Eye (tissue), 1 donor: Measurements from ENCODE around the gene NHSL1.
A peak's percentile ranks its signal among the peaks of the same experiment; 100 is the strongest.

Experiments used
- DNase-seq: peaks from one replicate; pipeline ENCODE4 v3.0.0-alpha.2; 2015

Gene NHSL1

DNA sequence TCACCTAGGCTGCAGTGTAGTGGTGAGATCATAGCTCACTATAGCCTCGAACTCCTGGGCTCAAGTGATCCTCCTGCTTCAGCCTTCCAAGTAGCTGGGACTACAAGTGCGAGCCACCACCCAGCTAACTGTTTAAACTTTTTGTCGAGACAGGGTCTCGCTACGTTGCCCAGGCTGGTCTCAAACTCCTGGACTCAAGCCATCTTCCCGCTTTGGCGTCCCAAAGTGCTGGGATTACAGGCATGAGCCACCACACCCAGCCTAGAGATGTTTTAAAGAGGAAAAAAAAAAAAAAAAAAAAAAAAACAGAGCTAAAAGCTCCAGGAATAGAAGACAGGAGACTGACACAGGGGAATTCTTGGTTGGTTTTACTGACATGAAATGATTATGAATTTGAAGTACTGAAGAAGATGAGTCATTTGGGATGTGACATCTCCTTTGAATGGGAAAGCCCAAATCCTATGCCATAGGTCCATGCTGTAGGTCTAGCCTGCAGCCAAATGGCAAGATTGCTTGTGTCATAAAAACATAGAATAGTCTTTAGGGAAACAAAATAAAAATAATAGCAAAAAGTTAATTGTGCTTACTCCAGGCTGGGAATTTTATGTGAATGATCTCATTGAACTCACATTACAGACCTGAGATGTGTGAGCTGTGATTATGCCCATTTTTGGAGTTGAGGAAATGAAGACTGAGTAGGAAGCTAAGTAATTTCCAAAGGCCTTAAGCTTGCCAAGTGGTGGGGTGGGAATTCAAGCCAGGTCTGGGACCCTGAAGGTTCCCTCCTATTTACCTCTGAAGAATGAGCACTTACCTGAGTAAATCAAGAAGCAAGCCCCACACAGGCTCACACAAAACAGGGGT lies 24.3 kb upstream of the NHSL1 start:
- DNase-seq: no peak

- no peak for DNase-seq
These were observed 23.3 kb upstream of the NHSL1 start for GRCh38 chr6:138522611-138523010.

DNA sequence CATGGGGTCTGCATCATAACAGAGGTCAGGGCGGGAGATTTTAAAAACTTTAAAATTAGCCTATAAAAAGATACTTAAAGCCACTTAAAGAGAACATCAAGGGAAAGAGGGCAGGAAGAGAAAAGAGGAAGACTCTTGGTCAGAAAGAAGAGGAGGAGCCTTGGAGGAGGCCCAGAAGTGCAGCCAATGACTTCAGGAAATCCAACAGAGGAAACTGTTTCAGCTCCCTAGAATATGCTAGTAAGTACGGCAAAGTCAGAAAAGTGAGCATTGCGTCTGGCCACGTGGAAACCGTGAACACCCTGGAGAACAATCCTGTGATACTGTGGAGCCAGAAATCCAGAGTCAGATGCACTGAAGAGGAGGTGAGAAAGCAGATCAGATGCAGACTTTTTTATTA lies 22.5 kb upstream of the NHSL1 start:
- DNase-seq: no peak

DNA sequence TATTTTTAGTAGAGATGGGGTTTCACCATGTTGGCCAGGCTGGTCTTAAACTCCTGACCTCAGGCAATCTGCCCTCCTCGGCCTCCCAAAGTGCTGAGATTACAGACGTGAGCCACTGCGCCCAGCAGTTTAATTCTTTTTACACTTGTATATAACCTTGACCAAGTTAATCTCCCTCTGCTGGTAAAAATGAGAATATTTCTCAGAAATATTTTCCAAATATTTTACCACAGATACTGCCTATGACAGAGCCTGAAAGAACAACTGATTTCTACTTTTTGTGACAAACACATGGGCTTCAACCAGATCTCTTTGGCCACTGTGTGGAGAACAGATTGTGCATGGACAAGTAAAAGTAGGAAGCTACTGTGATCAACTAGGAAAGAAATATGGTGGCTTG lies 21.2 kb upstream of the NHSL1 start:
- DNase-seq: peak; percentile 54

DNA sequence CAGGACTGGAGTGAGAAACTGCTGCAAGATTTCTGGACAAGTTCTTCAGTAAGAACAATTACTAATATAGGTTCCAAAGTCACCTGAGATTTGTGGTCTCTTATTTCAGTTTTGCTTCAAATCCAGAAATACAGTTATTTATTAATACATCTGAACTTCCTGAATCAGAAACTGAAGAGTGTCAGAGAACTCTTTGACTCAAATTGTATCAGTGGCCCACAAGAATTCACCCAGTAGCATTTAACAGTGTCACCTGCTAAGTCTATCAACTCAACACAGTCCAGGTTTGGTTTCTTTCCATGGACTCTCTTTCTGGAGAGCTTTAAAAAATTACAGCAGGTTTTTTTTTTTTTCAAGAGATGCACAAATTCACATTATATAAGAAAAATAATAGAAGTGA lies 18.8 kb upstream of the NHSL1 start:
- DNase-seq: no peak

GRCh38 chr6:138517635-138518034 lies 18.3 kb upstream of the NHSL1 start:
- DNase-seq: no peak

DNA sequence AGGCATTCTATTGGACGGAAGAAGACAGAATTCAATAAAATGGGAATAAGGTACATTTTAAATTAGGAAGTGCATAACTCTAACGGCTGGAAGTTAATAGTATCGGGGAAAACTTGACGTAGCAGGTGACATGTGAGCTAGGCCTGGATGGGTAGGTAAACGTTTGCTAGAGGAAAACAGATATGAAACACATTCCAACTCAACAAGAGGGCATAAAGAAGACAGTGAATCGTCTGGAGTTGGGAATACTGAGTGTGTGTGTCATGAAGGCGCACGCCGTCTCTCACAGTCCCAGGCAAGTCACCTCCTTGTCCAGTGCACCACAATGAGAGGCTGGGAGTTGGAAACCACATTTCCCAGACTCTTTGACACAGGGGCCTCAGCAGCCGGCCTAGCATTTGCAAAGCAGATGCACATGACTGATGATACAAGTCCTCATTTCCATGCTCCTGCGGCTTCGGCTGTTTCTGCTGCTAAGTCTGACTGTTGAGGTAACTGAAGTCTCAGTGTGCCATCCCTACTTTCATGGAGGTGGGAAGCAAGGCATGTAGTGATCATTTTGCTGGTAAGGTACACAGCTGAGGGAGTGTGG lies 16.5 kb upstream of the NHSL1 start:
- DNase-seq: no peak

DNA sequence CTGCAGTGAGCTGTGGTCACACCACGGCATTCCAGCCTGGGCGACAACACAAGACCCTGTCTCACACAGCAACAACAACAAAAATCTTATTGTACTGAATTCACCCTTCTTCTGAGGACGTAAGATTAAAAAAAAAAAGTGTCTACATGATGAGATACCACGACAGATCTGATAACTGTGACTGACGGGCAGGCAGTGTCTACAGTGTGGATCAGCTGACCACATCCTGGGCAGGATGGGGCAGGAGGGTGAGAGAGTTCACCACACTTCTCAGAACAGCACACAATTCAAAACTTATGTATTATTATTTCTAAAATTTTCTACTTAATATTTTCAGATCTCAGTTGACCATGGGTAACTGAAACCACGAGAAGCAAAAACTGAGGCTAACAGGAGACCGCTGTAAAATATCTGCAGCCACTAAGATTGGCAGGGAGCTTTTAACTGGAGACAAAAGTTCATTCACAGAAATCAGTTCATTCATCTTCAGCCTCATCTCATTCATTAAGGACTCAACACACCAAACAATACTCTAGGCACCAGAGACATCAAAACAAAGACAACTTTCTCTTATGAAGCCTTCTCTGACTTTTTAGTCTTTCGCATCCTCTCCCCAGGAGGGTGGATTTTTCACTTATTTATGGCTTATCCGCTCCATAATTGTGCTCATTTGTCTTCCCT lies 15.7 kb upstream of the NHSL1 start:
- no peak for DNase-seq

- DNase-seq: no peak
These were observed 13.3 kb upstream of the NHSL1 start for GRCh38 chr6:138512609-138513008.

- DNase-seq: no peak
These were observed 10.8 kb upstream of the NHSL1 start for GRCh38 chr6:138510093-138510492.

DNA sequence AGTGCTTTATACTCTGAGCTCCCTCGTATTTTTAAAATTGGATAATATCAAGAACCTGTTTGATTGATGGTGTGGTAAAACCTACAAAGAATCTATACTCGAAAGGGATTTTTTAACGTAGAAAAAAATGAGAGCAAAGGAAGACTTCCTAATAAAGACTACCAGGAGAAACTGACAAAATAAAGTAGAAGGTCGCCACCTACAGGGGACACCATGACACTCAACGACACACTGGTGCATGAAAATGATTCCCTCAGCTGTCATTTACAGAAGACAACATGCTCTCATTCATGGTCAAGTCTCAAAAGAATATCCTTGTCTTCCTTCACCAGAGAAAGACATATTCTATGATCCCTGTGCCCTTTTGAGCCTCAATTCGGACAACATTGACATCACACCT lies 10.1 kb upstream of the NHSL1 start:
- DNase-seq: peak; percentile 81

- no peak for DNase-seq
These were observed 9.3 kb upstream of the NHSL1 start for GRCh38 chr6:138508676-138508988.

- DNase-seq: no peak
These were observed 8.8 kb upstream of the NHSL1 start for GRCh38 chr6:138507977-138508675.

GRCh38 chr6:138504764-138505689 lies 5.7 kb upstream of the NHSL1 start:
- no peak for DNase-seq

DNA sequence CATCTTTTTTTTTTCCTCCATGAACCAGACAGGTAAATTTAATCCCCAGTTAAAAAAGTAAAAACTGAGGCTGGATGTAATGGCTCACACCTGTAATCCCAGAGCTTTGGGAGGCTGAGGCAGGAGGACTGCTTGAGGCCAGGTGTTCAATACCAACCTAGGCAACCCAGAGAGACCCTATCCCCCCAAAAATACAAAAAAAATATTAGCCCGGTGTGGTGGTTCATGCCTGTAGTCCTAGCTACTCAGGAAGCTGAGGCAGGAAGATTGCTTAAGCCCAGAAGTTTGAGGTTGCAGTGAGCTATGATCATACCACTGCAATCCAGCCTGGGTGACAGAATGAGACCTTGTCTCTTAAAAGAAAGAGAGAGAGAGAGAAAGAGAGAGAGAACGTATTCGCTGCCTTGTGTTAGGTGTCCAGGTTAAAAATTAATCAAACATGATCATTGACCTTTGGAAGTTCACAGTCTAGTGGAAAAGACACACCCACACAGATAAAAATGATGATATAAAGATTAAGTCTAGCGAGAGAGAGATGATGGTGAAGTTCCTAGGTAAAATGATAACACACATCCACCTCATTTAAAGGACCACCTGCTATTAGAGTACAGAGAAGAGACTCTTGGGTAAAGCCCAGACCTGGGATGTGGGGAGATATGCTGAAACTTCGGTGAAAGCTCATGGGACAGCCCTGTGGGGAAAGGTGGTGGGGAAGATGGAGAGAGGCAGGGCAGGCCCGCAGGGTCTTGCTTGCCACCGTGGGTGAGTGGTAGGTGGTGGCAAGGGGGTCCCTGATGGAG lies 4.8 kb upstream of the NHSL1 start:
- DNase-seq: no peak

- no peak for DNase-seq
These were observed 3.3 kb upstream of the NHSL1 start for GRCh38 chr6:138502546-138502945.

DNA sequence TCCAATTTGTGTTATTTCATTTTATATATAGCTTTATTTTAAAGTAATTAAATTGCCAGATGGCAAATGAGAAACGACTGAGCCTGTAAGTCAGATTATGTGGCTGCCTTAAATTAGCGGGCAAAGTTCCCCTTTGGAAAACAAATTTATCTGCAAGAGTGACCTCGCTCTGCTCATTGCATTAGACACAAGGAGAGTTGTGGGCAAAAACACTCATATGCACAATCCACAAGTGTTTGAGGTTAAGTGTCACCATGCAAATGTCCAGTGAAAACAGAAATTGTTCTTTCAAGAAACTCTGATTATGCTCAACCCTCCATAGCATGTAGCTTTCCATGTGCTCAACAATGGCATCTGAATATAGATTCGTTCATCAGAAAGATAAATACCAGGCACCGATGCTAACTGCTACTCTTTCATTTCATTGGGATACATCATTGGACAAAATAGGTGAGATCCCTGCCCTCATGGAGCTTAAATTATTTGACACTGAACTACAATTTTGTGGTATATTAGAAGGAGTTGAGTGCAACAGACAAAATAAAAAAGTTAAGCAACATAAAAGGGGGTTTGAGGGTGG lies 1.7 kb upstream of the NHSL1 start:
- DNase-seq: no peak

- DNase-seq: no peak
These were observed 861 bp upstream of the NHSL1 start for GRCh38 chr6:138500045-138500665.

DNA sequence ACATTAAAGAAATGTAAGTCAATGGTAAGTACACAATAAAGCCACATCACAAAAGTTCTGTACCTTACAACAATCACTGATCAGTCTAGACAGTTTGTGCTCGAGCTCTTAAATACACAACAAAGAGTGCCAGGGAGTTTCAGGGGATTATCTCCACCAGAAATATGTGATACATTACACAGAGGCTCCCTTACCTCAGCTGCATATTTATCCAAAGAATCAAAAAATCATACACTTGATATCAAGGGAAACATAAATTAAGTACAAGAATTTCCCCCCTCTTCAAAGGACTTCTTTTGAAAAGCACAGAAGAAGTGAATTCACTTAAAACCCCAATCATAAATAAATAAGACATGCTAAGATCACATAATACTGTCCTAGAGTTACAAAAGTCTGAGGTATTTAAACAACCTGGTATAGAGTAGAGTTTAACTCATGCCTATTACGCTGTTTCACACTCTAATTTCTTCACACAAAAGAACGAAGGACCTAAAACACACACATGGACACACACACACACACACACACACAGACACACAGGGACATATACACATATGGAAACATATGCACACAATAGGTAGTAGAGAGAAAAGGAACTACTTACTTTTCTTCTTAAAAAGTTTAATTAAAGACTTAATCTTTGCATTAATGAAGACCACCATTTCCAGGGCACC lies 528 bp downstream of the NHSL1 start:
- DNase-seq: peak; percentile 52

GRCh38 chr6:138497286-138497685 lies 2.0 kb downstream of the NHSL1 start:
- DNase-seq: no peak
